Nephron progenitor cell (in vitro differentiated cells): ENCODE results near the gene AGXT2.

ENCODE experiments used
- DNase-seq: peaks from one replicate; pipeline ENCODE4 v3.0.0; 2021
- H3K27ac Mint-ChIP-seq: 2 replicates; pipeline ENCODE4 v1.8.0; 2021; ENCODE audit warnings: mild to moderate bottlenecking, moderate library complexity, mixed read lengths
- H3K27me3 Mint-ChIP-seq: 2 replicates; pipeline ENCODE4 v1.8.0; 2021; ENCODE audit warnings: mild to moderate bottlenecking, low read depth, mixed read lengths; ENCODE audit not compliant: poor library complexity
- H3K36me3 Mint-ChIP-seq: 2 replicates; pipeline ENCODE4 v1.8.0; 2021; ENCODE audit warnings: low read depth, mixed read lengths
- H3K4me1 Mint-ChIP-seq: 2 replicates; pipeline ENCODE4 v1.8.0; 2021; ENCODE audit warnings: mixed read lengths
- H3K4me3 Mint-ChIP-seq: 2 replicates; pipeline ENCODE4 v1.8.0; 2021; ENCODE audit warnings: mild to moderate bottlenecking, moderate library complexity, mixed read lengths
- H3K9me3 Mint-ChIP-seq: 2 replicates; pipeline ENCODE4 v1.8.0; 2021; ENCODE audit warnings: mild to moderate bottlenecking, moderate library complexity, mixed read lengths
- CTCF ChIP-seq: fragments of 200-600 bp; sonication (generic); IDR thresholded peaks from 2 replicates; pipeline ENCODE4 v1.5.0; 2021; ENCODE audit warnings: antibody characterized with exemption

The AGXT2 gene

GRCh38 chr5:35024911-35025510, 22.7 kb downstream of the AGXT2 start:
- H3K9me3 Mint-ChIP-seq = no peaks in the 10 kb centered on the region
- no peak for TF ChIP-seq CTCF
- no peak overlapping the region for H3K4me3 Mint-ChIP-seq
- no peaks in the 10 kb centered on the region for H3K36me3 Mint-ChIP-seq
- no peak for DNase-seq
- H3K27me3 Mint-ChIP-seq = peaks cover 5% of the 10 kb centered on the region
- no peak overlapping the region for H3K27ac Mint-ChIP-seq
- H3K4me1 Mint-ChIP-seq = peaks cover 17% of the 10 kb centered on the region

- peaks cover 5% of the 10 kb centered on the region for H3K27me3 Mint-ChIP-seq
- no peak for DNase-seq
- H3K27ac Mint-ChIP-seq = no peak overlapping the region
- no peak for TF ChIP-seq CTCF
- H3K36me3 Mint-ChIP-seq = no peaks in the 10 kb centered on the region
- peaks cover 4% of the 10 kb centered on the region for H3K9me3 Mint-ChIP-seq
- no peak overlapping the region for H3K4me3 Mint-ChIP-seq
- H3K4me1 Mint-ChIP-seq = peaks cover 14% of the 10 kb centered on the region
These were observed 24.2 kb downstream of the AGXT2 start for GRCh38 chr5:35023391-35024178.

- peak overlapping the region; percentile 69 for H3K27ac Mint-ChIP-seq
- DNase-seq = no peak
- peaks cover 15% of the 10 kb centered on the region for H3K4me1 Mint-ChIP-seq
- TF ChIP-seq CTCF = no peak
- H3K4me3 Mint-ChIP-seq = no peak overlapping the region
- H3K27me3 Mint-ChIP-seq = peaks cover 4% of the 10 kb centered on the region
- H3K9me3 Mint-ChIP-seq = peaks cover 21% of the 10 kb centered on the region
- no peaks in the 10 kb centered on the region for H3K36me3 Mint-ChIP-seq
These were observed 31.3 kb downstream of the AGXT2 start for GRCh38 chr5:35016174-35017051.

GRCh38 chr5:35015063-35015462, 32.7 kb downstream of the AGXT2 start:
- Mint-ChIP-seq H3K27me3 (peaks cover 4% of the 10 kb centered on the region), H3K27ac (no peak overlapping the region), H3K36me3 (no peaks in the 10 kb centered on the region), H3K4me1 (peaks cover 15% of the 10 kb centered on the region), H3K4me3 (no peak overlapping the region), H3K9me3 (peaks cover 21% of the 10 kb centered on the region)
- no peak for TF ChIP-seq CTCF
- DNase-seq = no peak

GRCh38 chr5:35012796-35013195, 35.0 kb downstream of the AGXT2 start:
- Mint-ChIP-seq H3K4me3 (no peak overlapping the region), H3K27me3 (peaks cover 7% of the 10 kb centered on the region), H3K27ac (no peak overlapping the region), H3K4me1 (peaks cover 15% of the 10 kb centered on the region), H3K9me3 (peaks cover 11% of the 10 kb centered on the region), H3K36me3 (no peaks in the 10 kb centered on the region)
- TF ChIP-seq CTCF = no peak
- no peak for DNase-seq
